DOHH2 (cell line): ENCODE measurements around the gene PLIN5.

ENCODE experiments used
- CTCF ChIP-seq: fragments of 200-600 bp; sonication (generic); IDR thresholded peaks from one replicate; pipeline ENCODE4 v1.5.1; 2014; ENCODE audit warnings: antibody characterized with exemption, mild to moderate bottlenecking, low read depth, low read length; ENCODE audit not compliant: poor library complexity, severe bottlenecking
- EZH2phosphoT487 ChIP-seq: fragments of 200-600 bp; sonication (generic); IDR thresholded peaks from 2 replicates; pipeline ENCODE4 v1.6.1; 2017; ENCODE audit warnings: borderline replicate concordance, mild to moderate bottlenecking, antibody characterized with exemption, low read length, moderate library complexity, mixed read lengths

DNA sequence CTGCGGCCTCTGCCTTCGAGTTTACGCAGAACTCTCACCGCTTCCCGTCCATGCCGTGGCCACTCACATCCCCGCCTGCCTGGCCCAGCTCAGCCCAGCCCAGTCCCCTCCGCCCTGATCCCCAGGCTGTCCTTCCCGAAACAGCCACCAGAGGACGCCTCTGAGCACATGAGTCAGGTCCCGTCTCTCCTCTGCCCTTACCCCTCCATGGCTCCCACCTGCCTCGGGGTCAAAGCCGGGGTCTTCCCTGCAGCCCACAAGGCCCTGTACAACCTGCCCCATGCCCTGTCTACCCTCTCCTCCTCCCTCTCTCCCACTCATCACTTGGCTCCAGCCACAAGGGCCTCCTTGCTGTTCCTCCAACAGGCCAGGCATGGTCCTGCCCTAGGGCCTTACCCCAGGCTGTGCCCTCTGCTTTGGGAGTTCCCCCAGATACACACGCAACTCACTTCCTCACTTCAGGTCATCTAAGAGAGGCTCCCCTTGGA lies 32.6 kb upstream of the PLIN5 start:
- TF ChIP-seq CTCF (peak; percentile 83), EZH2phosphoT487 (no peak)
